Heart left ventricle (tissue), 16 donors: ENCODE measurements around the gene ATP11C. TPM values are rescaled to one million over a fixed set of nuclear protein-coding genes. Genes with fewer than 3 reads are reported as not detected.

ENCODE experiments used
- ATAC-seq, 4 donors: fragments of 200-7000 bp; cut with Tn5 transposase; one replicate each; pipeline ENCODE4 v1.9.1; 2020 to 2022; ENCODE audit warnings: moderate library complexity in 4 of 4, mild to moderate bottlenecking in 3 of 4, moderate number of reproducible peaks in 1 of 4
- DNase-seq, 5 donors: peaks; one replicate each; pipeline ENCODE4 v3.0.0-alpha.2; 2020
- H3K27ac ChIP-seq, 12 donors: fragments of 200-600 bp; sonication (generic) in 4 of 12; one replicate each; pipeline versions ENCODE4 v1.5.0 to v1.8.0; 2016 to 2022; ENCODE audit warnings: mild to moderate bottlenecking in 2 of 12
- H3K27me3 ChIP-seq, 9 donors: fragments of 200-600 bp; sonication (generic) in 2 of 9; one replicate each; pipeline versions ENCODE4 v1.5.1 to v1.8.0; 2016 to 2022; ENCODE audit warnings: mild to moderate bottlenecking in 3 of 9
- H3K36me3 ChIP-seq, 9 donors: fragments of 200-600 bp; sonication (generic) in 2 of 9; one replicate each; pipeline versions ENCODE4 v1.5.0 to v1.8.0; 2018 to 2022; ENCODE audit warnings: mild to moderate bottlenecking in 2 of 9
- H3K4me1 ChIP-seq, 12 donors: fragments of 200-600 bp; sonication (generic) in 4 of 12; one replicate each; pipeline versions ENCODE4 v1.5.0 to v1.8.0; 2016 to 2022; ENCODE audit warnings: mild to moderate bottlenecking in 3 of 12
- H3K4me3 ChIP-seq, 12 donors: fragments of 200-600 bp; sonication (generic) in 4 of 12; one replicate each; pipeline versions ENCODE4 v1.5.0 to v1.8.0; 2017 to 2022; ENCODE audit warnings: mild to moderate bottlenecking in 9 of 12, moderate library complexity in 4 of 12
- H3K9me3 ChIP-seq, 12 donors: fragments of 200-600 bp; sonication (generic) in 4 of 12; one replicate each; pipeline versions ENCODE4 v1.5.0 to v1.8.0; 2016 to 2022; ENCODE audit warnings: mild to moderate bottlenecking in 1 of 12
- POLR2A ChIP-seq, 2 donors: fragments of 450-650 bp; IDR thresholded peaks; one replicate each; pipeline ENCODE4 v1.6.1; 2017; ENCODE audit warnings: antibody characterized with exemption in 2 of 2, mild to moderate bottlenecking in 2 of 2, moderate library complexity in 2 of 2
- WGBS, 4 donors: extraction: QIAGEN DNeasy Blood & Tissue Kit in 2 of 4; methylation state at CpG; one replicate each; pipeline versions ENCODE4 v1.1.5 to v1.1.7; 2013 to 2018; 5-methylcytosine and 5-hydroxymethylcytosine counted together
- intact Hi-C, 10 donors: fragments of 100-400 bp; cut with DNase I; formaldehyde crosslinking; loops; one replicate each; pipeline versions ENCODE4 v1.11.1 to v1.14.2; 2022
- polyA plus RNA-seq, 2 donors: library from polyadenylated mRNA; stranded (reverse); fragments of 200-250 nt; gene quantifications; one replicate each; pipeline ENCODE4 v1.2.3, GENCODE V29; 2013
- total RNA-seq, 9 donors: library from RNA; depleted of rRNA in 2 of 9; stranded (reverse); fragments of >200 nt in 2 of 9; fragmentation: NEBNext Ultra II Directional in 3 of 9; extraction: Animal tissue kit (Norgen Biotek cat#: 25700) in 3 of 9; gene quantifications; one replicate each; pipeline versions ENCODE4 v1.1.0 to v1.2.4, GENCODE V29; 2016 to 2023
- TF ChIP-seq, protein P1 (sequence below), 12 donors: fragments of 200-600 bp; sonication (generic) in 4 of 12; IDR thresholded peaks; one replicate each; pipeline versions ENCODE4 v1.5.0 to v1.8.0; 2018 to 2022; ENCODE audit warnings: antibody characterized with exemption in 12 of 12, mild to moderate bottlenecking in 5 of 12
- donor health status: ischemic (EF 13 %, LVEDD 7.1; RV severe dilation, severe dysfunction).
- donor health status: healthy with polysubstance abuse.
- donor health status: DM: no; HTN: yes; CAD: no.
- donor health status: DM: no; HTN: no; CAD: no.
- donor health status: ischemic (EF 25% LVEDD 6.9; RV normal size, moderate dysfunction).
- donor health status: ischemic (EF 25% LVEDD 5.7; RV mildly dilated, moderate dysfunction).
- donor health status: healthy.
- donor health status: DM: yes; HTN: yes; CAD: no.
- donor health status: ischemic (EF 35%, LVEDD 5.7; RV mildly dilated, moderate dysfunction).
- donor health status: nonischemic (EF 11% LVEDD 7.7; RV severe dilation, severe dysfunction).
- donor health status: DM: yes; HTN: yes; CAD: no.
- donor health status: PGD.
- donor health status: ischemic (EF 29% LVEDD 5.4; RV normal size, mild dysfunction).
- donor health status: nonischemic (EF 23%, LVEDD 6.1; RV moderate dilation, normal function).

ATP11C gene
- total and polyA plus RNA-seq, 11 donors, result 1.1 to 10.2 (median 3.9) TPM

- intact Hi-C loops, result loop anchor here in 2 of 10 donors (10.0 kb wide), 1 partner anchor 106 kb away; the partner anchor contains the start of gene ATP11C (in 2 of the 2)
- Histone ChIP-seq H3K27ac (no peak overlapping the region), H3K9me3 (no peaks in the 10 kb centered on the region), H3K27me3 (no peaks in the 10 kb centered on the region), H3K4me3 (no peak overlapping the region), H3K36me3 (no peaks in the 10 kb centered on the region), H3K4me1 (peaks cover 0 to 54% (median 18%) of the 10 kb centered on the region in 12 donors)
- WGBS, 4 donors, result 90 to 100% (median 91%) methylated on average over 1 of the region's 1 CpG
- no peak for ATAC-seq
- DNase-seq, result no peak
- no peak for TF ChIP-seq POLR2A (IDR thresholded peaks at IDR 0.05)
- TF ChIP-seq, protein P1, sequence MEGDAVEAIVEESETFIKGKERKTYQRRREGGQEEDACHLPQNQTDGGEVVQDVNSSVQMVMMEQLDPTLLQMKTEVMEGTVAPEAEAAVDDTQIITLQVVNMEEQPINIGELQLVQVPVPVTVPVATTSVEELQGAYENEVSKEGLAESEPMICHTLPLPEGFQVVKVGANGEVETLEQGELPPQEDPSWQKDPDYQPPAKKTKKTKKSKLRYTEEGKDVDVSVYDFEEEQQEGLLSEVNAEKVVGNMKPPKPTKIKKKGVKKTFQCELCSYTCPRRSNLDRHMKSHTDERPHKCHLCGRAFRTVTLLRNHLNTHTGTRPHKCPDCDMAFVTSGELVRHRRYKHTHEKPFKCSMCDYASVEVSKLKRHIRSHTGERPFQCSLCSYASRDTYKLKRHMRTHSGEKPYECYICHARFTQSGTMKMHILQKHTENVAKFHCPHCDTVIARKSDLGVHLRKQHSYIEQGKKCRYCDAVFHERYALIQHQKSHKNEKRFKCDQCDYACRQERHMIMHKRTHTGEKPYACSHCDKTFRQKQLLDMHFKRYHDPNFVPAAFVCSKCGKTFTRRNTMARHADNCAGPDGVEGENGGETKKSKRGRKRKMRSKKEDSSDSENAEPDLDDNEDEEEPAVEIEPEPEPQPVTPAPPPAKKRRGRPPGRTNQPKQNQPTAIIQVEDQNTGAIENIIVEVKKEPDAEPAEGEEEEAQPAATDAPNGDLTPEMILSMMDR (IDR thresholded peaks at IDR 0.05), result no peak
Measured at GRCh38 chrX:139828830-139829229, 104.0 kb downstream of the ATP11C start.

GRCh38 chrX:139828033-139828432 lies 104.8 kb downstream of the ATP11C start:
- ATAC-seq (no peak), DNase-seq (no peak)
- 63 to 82% (median 75%) methylated on average over 1 of the region's 1 CpG for WGBS, 4 donors
- Histone ChIP-seq H3K4me1 (peaks cover 0 to 54% (median 18%) of the 10 kb centered on the region in 12 donors), H3K27ac (no peak overlapping the region), H3K4me3 (no peak overlapping the region), H3K27me3 (no peaks in the 10 kb centered on the region), H3K36me3 (no peaks in the 10 kb centered on the region), H3K9me3 (no peaks in the 10 kb centered on the region)
- intact Hi-C loops, result loop anchor here in 2 of 10 donors (10.0 kb wide), 1 partner anchor 107 kb away; the partner anchor contains the start of gene ATP11C (in 2 of the 2)
- TF ChIP-seq POLR2A (IDR thresholded peaks at IDR 0.05), result no peak
- TF ChIP-seq, protein P1 (IDR thresholded peaks at IDR 0.05), result no peak

DNA sequence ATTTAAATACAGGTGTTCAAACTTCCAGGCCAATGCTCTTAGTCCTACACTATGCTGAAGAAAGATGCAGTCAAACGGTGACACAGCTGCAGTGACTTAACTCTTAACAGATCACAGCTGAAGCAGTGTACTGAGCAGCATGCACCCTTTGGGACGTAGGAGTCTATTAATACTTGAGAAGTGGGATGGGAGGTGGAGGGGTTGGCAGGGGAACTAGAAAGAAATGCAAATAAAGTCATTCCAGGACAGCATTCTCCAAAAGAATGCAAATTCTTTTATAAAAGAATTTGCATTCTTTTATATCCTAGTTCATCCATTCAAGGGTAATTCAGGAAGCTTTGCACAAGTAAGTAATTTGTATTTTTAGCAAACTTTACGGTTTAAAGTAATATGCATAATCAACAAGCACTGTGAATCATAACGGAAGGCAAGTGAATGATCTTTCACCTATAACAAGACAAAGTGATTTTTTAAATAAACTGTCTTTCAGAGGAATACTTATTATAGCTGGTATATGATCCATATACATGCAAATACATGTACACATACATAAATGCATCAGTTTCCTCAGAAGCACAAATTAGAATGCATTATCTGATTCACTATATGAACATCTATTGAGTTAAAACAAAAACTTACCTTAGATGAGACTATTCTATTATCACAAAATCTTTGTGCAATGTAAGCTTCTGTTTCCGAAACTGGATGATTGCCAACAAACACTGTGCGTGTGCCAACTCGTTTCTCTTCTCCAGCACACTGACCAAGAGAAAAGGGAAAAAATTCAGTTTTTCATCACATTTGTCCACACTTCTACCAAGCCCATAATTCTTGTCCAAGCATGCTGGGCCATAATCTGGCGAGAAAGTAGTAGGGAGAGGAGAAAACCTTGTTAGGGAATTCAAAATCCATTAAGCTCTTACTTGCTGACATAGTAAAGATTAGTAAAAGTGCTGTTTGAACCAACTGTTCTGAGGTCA lies 106.5 kb downstream of the ATP11C start:
- no peak overlapping the region for H3K4me3 ChIP-seq
- no peak overlapping the region for H3K27ac ChIP-seq
- DNase-seq, result no peak
- no peaks in the 10 kb centered on the region for H3K27me3 ChIP-seq
- H3K9me3 ChIP-seq, result no peaks in the 10 kb centered on the region
- no peaks in the 10 kb centered on the region for H3K36me3 ChIP-seq
- WGBS, 4 donors, result 44 to 56% (median 53%) methylated on average over 8 of the region's 8 CpGs
- ATAC-seq, result no peak
- intact Hi-C loops, result loop anchor here in 2 of 10 donors (10.0 kb wide), 1 partner anchor 108 kb away; the partner anchor contains the start of gene ATP11C (in 2 of the 2)
- TF ChIP-seq POLR2A (IDR thresholded peaks at IDR 0.05), result no peak
- TF ChIP-seq, protein P1 (IDR thresholded peaks at IDR 0.05), result no peak
- peaks cover 0 to 42% (median 12%) of the 10 kb centered on the region in 12 donors for H3K4me1 ChIP-seq

DNA sequence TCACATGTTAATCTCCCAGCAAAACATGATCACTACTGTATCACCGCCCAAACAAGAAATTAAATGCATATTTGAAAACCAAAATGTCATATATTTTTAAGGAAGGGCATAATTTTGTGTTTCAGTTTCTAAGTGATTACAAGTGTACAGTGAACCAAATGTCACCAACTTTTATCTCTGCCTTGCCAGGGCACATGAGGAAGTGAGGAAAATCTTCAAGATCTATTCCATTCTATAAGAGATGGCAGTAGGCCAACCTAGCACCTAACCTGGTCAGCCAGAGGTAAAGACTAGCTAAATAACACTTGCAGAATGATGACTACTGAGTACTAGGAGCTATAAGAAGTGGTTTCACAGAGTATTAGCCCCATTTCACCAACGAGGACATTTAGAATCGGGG lies 107.2 kb downstream of the ATP11C start:
- TF ChIP-seq POLR2A (IDR thresholded peaks at IDR 0.05), result no peak
- TF ChIP-seq, protein P1 (IDR thresholded peaks at IDR 0.05), result no peak
- WGBS, 4 donors, result 69 to 90% (median 78%) methylated on average over 3 of the region's 3 CpGs
- Histone ChIP-seq H3K4me1 (peaks cover 0 to 34% (median 8%) of the 10 kb centered on the region in 12 donors), H3K36me3 (no peaks in the 10 kb centered on the region), H3K9me3 (no peaks in the 10 kb centered on the region), H3K27me3 (no peaks in the 10 kb centered on the region), H3K4me3 (no peak overlapping the region), H3K27ac (no peak overlapping the region)
- intact Hi-C loops, result loop anchor here in 2 of 10 donors (10.0 kb wide), 1 partner anchor 109 kb away; the partner anchor contains the start of gene ATP11C (in 2 of the 2)
- ATAC-seq (no peak), DNase-seq (no peak)
